ENCODE results near the gene RELB.

GRCh38 chr19:44985445-44985844, 15.8 kb upstream of the RELB start:
- TF ChIP-seq CTCF (IDR thresholded peaks at IDR 0.05 in 4 of 5, conservative IDR thresholded peaks at IDR 0.05 in 1 of 5): no peak
- TF ChIP-seq POLR2A (IDR thresholded peaks at IDR 0.05): no peak

Data from gastrocnemius medialis (tissue), 4 donors.